Right hindlimb (tissue), 1 donor: ENCODE data around the gene SSMEM1.
"Not testable (repeated sequence)": the region's sequence is repeated elsewhere in the genome, so short reads cannot be mapped to it uniquely, and the experiment has no call there.

Experiments
- DNase-seq: peaks from one replicate; pipeline ENCODE4 v3.0.0-alpha.2; 2018

Gene SSMEM1

GRCh38 chr7:130216025-130216424 lies 8.4 kb downstream of the SSMEM1 start:
- no peak for DNase-seq

- DNase-seq, result no peak
Observed at GRCh38 chr7:130216750-130217149, 9.1 kb downstream of the SSMEM1 start.

GRCh38 chr7:130218806-130219620 lies 11.4 kb downstream of the SSMEM1 start:
- DNase-seq, result no peak

GRCh38 chr7:130219871-130220270 lies 12.2 kb downstream of the SSMEM1 start:
- DNase-seq, result no peak

- no peak for DNase-seq
Observed at GRCh38 chr7:130221746-130222145, 14.1 kb downstream of the SSMEM1 start.

GRCh38 chr7:130223646-130224045 lies 16.0 kb downstream of the SSMEM1 start:
- no peak for DNase-seq

GRCh38 chr7:130224210-130224609 lies 16.6 kb downstream of the SSMEM1 start:
- DNase-seq, result no peak

- not testable (repeated sequence) for DNase-seq
Observed at GRCh38 chr7:130224923-130225322, 17.3 kb downstream of the SSMEM1 start.

GRCh38 chr7:130226333-130226732 lies 18.7 kb downstream of the SSMEM1 start:
- DNase-seq, result no peak

- DNase-seq, result no peak
Observed at GRCh38 chr7:130227883-130228575, 20.4 kb downstream of the SSMEM1 start.

- no peak for DNase-seq
Observed at GRCh38 chr7:130228840-130229502, 21.3 kb downstream of the SSMEM1 start.

GRCh38 chr7:130229981-130230380 lies 22.3 kb downstream of the SSMEM1 start:
- DNase-seq, result not testable (repeated sequence)

- no peak for DNase-seq
Observed at GRCh38 chr7:130231792-130232191, 24.1 kb downstream of the SSMEM1 start.

GRCh38 chr7:130232209-130232608 lies 24.5 kb downstream of the SSMEM1 start:
- DNase-seq, result no peak

- DNase-seq, result no peak
Observed at GRCh38 chr7:130234078-130234477, 26.4 kb downstream of the SSMEM1 start.

- not testable (repeated sequence) for DNase-seq
Observed at GRCh38 chr7:130236361-130236760, 28.7 kb downstream of the SSMEM1 start.

- no peak for DNase-seq
Observed at GRCh38 chr7:130240240-130240639, 32.6 kb downstream of the SSMEM1 start.

GRCh38 chr7:130242198-130243014 lies 34.7 kb downstream of the SSMEM1 start:
- DNase-seq, result peak; percentile 43

- not testable (repeated sequence) for DNase-seq
Observed at GRCh38 chr7:130243486-130243885, 35.8 kb downstream of the SSMEM1 start.

GRCh38 chr7:130246491-130246890 lies 38.8 kb downstream of the SSMEM1 start:
- not testable (repeated sequence) for DNase-seq

GRCh38 chr7:130248842-130249241 lies 41.2 kb downstream of the SSMEM1 start:
- not testable (repeated sequence) for DNase-seq

- DNase-seq, result not testable (repeated sequence)
Observed at GRCh38 chr7:130249626-130250025, 42.0 kb downstream of the SSMEM1 start.

- no peak for DNase-seq
Observed at GRCh38 chr7:130254555-130254954, 46.9 kb downstream of the SSMEM1 start.
